ENCODE data around the gene ERBIN.
"Not testable (repeated sequence)": the region's sequence is repeated elsewhere in the genome, so short reads cannot be mapped to it uniquely, and the experiment has no call there.

The ERBIN gene

DNA sequence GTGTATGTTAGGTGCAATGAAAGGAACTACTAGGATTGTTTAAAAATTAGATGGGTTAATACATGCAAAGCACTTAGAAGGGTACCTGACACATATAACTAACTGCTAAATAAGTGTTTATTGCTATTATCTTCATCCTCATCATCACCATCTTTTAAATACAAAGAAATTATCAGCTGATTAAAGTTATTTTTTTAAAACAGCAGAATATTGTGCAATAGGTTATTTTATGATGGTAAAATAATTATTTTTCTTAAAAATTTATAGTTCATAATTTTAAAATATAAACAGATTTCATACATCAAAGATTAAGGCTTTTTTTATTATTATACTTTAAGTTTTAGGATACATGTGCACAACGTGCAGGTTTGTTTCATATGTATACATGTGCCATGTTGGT, 130.9 kb downstream of the ERBIN start:
- Histone ChIP-seq H3K27me3 (no peaks in the 10 kb centered on the region), H3K4me1 (no peaks in the 10 kb centered on the region), H3K27ac (no peak overlapping the region), H3K36me3 (peaks cover 14 to 24% (median 18%) of the 10 kb centered on the region in 3 donors), H3K4me3 (no peak overlapping the region), H3K9me3 (no peaks in the 10 kb centered on the region)
- TF ChIP-seq, protein P1, sequence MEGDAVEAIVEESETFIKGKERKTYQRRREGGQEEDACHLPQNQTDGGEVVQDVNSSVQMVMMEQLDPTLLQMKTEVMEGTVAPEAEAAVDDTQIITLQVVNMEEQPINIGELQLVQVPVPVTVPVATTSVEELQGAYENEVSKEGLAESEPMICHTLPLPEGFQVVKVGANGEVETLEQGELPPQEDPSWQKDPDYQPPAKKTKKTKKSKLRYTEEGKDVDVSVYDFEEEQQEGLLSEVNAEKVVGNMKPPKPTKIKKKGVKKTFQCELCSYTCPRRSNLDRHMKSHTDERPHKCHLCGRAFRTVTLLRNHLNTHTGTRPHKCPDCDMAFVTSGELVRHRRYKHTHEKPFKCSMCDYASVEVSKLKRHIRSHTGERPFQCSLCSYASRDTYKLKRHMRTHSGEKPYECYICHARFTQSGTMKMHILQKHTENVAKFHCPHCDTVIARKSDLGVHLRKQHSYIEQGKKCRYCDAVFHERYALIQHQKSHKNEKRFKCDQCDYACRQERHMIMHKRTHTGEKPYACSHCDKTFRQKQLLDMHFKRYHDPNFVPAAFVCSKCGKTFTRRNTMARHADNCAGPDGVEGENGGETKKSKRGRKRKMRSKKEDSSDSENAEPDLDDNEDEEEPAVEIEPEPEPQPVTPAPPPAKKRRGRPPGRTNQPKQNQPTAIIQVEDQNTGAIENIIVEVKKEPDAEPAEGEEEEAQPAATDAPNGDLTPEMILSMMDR (IDR thresholded peaks at IDR 0.05): no peak
- intact Hi-C loops (cut with DNase I; ENCODE audit: low total_unique reads): no loop called here
- no peak for DNase-seq

DNA sequence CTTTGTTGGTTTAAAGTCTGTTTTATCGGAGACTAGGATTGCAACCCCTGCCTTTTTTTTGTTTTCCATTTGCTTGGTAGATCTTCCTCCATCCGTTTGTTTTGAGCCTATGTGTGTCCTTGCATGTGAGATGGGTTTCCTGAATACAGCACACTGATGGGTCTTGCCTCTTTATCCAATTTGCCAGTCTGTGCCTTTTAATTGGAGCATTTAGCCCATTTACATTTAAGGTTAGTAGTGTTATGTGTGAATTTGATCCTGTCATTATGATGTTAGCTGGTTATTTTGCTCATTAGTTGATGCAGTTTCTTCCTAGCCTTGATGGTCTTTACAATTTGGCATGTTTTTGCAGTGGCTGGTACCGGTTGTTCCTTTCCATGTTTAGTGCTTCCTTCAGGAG, 134.9 kb downstream of the ERBIN start:
- H3K4me1 ChIP-seq; H3K27ac ChIP-seq; DNase-seq; H3K27me3 ChIP-seq; H3K9me3 ChIP-seq; H3K4me3 ChIP-seq; intact Hi-C loops (cut with DNase I; ENCODE audit: low total_unique reads); H3K36me3 ChIP-seq: not testable (repeated sequence)

DNA sequence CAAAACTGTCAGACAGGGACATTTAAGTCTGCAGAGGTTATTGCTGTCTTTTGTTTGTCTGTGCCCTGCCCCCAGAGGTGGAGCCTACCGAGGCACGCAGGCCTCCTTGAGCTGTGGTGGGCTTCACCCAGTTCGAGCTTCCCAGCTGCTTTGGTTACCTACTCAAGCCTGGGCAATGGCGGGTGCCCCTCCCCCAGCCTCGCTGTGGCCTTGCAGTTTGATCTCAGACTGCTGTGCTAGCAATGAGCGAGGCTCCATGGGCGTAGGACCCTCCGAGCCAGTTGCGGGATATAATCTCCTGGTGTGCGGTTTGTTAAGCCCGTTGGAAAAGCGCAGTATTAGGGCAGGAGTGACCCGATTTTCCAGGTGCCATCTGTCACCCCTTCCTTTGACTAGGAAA, 136.7 kb downstream of the ERBIN start:
- H3K27me3 ChIP-seq; intact Hi-C loops (cut with DNase I; ENCODE audit: low total_unique reads); DNase-seq; H3K27ac ChIP-seq; H3K9me3 ChIP-seq; H3K4me3 ChIP-seq; H3K4me1 ChIP-seq: not testable (repeated sequence)
- H3K36me3 ChIP-seq: peaks cover 0 to 12% (median 10%) of the 10 kb centered on the region in 3 donors

DNA sequence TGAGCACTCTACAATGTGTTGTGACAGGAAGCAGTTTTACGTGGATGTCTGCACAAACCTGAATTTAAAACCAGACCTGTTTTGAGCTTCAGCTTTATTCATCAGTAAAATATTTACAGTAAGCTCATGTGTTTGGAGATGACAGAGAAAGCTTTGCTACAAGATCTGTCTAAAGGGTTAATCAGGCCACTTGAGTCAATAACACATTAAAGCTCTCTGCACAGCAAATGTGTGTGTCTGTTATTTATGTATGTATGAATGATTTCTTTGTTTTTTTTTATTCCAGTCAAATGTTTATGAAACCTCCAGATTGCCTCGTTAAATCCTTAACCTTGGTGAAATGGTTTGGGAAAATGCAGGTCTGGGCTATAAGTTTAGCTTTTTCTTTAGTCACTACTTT, 140.5 kb downstream of the ERBIN start:
- intact Hi-C loops (cut with DNase I; ENCODE audit: low total_unique reads): no loop called here
- TF ChIP-seq, protein P1 (IDR thresholded peaks at IDR 0.05): no peak
- no peaks in the 10 kb centered on the region for H3K4me1 ChIP-seq
- H3K36me3 ChIP-seq: peaks cover 6 to 27% (median 12%) of the 10 kb centered on the region in 3 donors
- H3K9me3 ChIP-seq: no peaks in the 10 kb centered on the region
- no peak overlapping the region for H3K27ac ChIP-seq
- H3K4me3 ChIP-seq: no peak overlapping the region
- no peak for DNase-seq
- no peaks in the 10 kb centered on the region for H3K27me3 ChIP-seq

DNA sequence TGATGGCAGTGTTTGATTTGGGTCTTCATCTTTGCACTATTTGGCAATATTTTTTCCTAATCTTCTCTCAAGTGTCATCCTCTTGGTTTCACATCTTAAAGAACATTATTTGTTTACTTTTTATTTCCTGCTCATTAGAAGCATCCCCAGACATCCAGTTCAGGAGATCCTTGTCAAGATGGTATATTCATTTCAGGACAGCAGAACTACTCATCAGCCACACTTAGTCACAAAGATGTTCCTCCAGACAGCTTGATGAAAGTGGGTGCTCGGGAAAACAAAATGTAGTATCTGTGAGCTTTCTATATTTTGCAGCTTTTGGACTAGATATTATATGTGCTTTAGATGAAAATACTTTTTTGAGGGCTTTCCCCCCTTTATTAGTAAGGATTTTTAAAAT, 145.7 kb downstream of the ERBIN start:
- Histone ChIP-seq H3K36me3 (peaks cover 9 to 17% (median 13%) of the 10 kb centered on the region in 3 donors), H3K4me3 (no peak overlapping the region), H3K9me3 (no peaks in the 10 kb centered on the region), H3K27me3 (no peaks in the 10 kb centered on the region), H3K27ac (no peak overlapping the region), H3K4me1 (no peaks in the 10 kb centered on the region)
- intact Hi-C loops (cut with DNase I; ENCODE audit: low total_unique reads): no loop called here
- TF ChIP-seq, protein P1 (IDR thresholded peaks at IDR 0.05): no peak
- DNase-seq: no peak

DNA sequence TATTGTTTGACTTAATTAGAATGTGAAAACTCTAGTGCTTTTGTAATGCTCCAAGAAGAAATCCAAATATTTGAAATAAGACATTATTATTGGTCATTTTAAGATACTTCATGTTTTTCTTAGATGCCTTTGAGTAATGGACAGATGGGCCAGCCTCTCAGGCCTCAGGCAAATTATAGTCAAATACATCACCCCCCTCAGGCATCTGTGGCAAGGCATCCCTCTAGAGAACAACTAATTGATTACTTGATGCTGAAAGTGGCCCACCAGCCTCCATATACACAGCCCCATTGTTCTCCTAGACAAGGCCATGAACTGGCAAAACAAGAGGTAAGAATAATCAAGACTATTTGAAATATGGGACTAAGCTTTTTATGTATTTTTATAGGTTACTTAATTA, 148.5 kb downstream of the ERBIN start:
- intact Hi-C loops (cut with DNase I; ENCODE audit: low total_unique reads): no loop called here
- TF ChIP-seq, protein P1 (IDR thresholded peaks at IDR 0.05): no peak
- Histone ChIP-seq H3K9me3 (no peaks in the 10 kb centered on the region), H3K4me3 (no peak overlapping the region), H3K36me3 (peaks cover 14 to 22% (median 15%) of the 10 kb centered on the region in 3 donors), H3K4me1 (no peaks in the 10 kb centered on the region), H3K27me3 (no peaks in the 10 kb centered on the region), H3K27ac (no peak overlapping the region)
- no peak for DNase-seq

DNA sequence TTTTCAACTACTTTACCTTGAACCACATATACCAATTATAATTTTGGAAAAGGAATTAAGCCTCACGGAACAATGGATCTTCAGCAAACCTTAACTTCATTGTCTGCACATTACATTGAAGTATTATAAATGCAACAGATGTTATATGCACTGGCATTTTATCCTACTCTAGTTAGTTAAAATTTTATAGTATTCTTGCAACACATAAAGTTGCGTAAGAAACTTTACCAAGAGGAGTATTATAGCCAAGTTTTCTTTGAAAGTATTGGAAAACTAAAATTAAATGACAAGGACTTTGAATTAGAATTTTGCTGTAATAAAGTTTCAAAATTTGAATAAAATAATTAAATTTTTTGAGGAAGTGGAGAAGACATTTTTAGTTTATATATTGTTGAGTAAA, 154.3 kb downstream of the ERBIN start:
- DNase-seq: no peak
- Histone ChIP-seq H3K9me3 (no peaks in the 10 kb centered on the region), H3K4me1 (no peaks in the 10 kb centered on the region), H3K36me3 (peaks cover 8 to 39% (median 12%) of the 10 kb centered on the region in 3 donors), H3K27me3 (no peaks in the 10 kb centered on the region), H3K27ac (no peak overlapping the region), H3K4me3 (no peak overlapping the region)
- TF ChIP-seq, protein P1 (IDR thresholded peaks at IDR 0.05): no peak
- intact Hi-C loops (cut with DNase I; ENCODE audit: low total_unique reads): no loop called here
